Neural progenitor cell (in vitro differentiated cells): ENCODE results near the gene FLNA.

Experiments used
- EZH2 ChIP-seq: fragments of 200-600 bp; sonication (generic); IDR thresholded peaks from 2 replicates; pipeline ENCODE4 v1.6.1; 2017; ENCODE audit warnings: antibody characterized with exemption, mild to moderate bottlenecking, moderate library complexity
- EZH2phosphoT487 ChIP-seq: fragments of 200-600 bp; sonication (generic); IDR thresholded peaks from 2 replicates; pipeline ENCODE4 v1.6.1; 2017; ENCODE audit warnings: antibody characterized with exemption
- TF ChIP-seq, protein P1 (sequence below): fragments of 200-600 bp; sonication (generic); IDR thresholded peaks from 2 replicates; pipeline ENCODE4 v1.5.1; 2017; ENCODE audit warnings: antibody characterized with exemption, mild to moderate bottlenecking

DNA sequence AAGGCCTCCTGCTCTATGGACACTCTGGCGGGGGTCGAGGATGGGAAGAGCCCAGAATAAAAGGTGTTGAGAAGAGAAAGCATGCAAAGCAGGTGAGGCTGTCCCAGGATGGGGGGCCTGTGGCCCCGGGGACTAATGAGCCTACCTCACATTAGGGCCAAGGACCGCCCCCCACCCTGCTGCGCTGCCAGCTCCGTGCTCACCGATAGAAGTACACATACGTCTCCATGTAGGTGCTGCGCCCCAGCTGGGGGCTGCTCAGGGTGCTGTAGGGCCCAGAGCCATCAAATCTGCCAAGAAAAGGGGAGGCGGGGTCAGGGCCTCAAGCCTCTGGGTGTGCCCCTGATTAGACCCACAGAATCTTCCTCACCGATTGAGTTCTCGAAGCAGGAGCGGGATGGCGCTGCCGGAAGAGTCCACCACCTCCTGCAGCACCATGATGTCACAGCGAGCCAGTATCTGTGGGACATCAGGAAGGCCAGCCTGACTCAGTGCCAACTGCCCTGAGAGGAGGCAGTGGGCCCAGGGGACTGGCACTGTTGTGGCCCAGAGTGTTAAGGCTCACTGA is 30.3 kb upstream of the FLNA start:
- TF ChIP-seq, protein P1, sequence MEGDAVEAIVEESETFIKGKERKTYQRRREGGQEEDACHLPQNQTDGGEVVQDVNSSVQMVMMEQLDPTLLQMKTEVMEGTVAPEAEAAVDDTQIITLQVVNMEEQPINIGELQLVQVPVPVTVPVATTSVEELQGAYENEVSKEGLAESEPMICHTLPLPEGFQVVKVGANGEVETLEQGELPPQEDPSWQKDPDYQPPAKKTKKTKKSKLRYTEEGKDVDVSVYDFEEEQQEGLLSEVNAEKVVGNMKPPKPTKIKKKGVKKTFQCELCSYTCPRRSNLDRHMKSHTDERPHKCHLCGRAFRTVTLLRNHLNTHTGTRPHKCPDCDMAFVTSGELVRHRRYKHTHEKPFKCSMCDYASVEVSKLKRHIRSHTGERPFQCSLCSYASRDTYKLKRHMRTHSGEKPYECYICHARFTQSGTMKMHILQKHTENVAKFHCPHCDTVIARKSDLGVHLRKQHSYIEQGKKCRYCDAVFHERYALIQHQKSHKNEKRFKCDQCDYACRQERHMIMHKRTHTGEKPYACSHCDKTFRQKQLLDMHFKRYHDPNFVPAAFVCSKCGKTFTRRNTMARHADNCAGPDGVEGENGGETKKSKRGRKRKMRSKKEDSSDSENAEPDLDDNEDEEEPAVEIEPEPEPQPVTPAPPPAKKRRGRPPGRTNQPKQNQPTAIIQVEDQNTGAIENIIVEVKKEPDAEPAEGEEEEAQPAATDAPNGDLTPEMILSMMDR, result no peak
- TF ChIP-seq EZH2phosphoT487 (no peak), EZH2 (no peak)
